Measurements from ENCODE around the gene UNC5A. TPM values are rescaled to one million over a fixed set of nuclear protein-coding genes. Genes with fewer than 3 reads are reported as not detected.

UNC5A gene
- total RNA-seq, 4 donors from 2014 or later: 0.48 TPM; not detected in 3

GRCh38 chr5:176854164-176854563, 43.8 kb downstream of the UNC5A start:
- intact Hi-C loops (cut with DNase I; ENCODE audit: low total_unique reads): no loop called here
- Histone ChIP-seq H3K36me3 (no peaks in the 10 kb centered on the region), H3K27ac (no peak overlapping the region), H3K4me1 (no peaks in the 10 kb centered on the region), H3K27me3 (peaks cover 0 to 3% of the 10 kb centered on the region in 2 donors), H3K4me3 (no peak overlapping the region), H3K9me3 (no peaks in the 10 kb centered on the region)
- DNase-seq: no peak
- TF ChIP-seq CTCF (IDR thresholded peaks at IDR 0.05): no peak

- no peak for TF ChIP-seq CTCF (IDR thresholded peaks at IDR 0.05)
- TF ChIP-seq POLR2A (IDR thresholded peaks at IDR 0.05): no peak
- Histone ChIP-seq H3K27me3 (peaks cover 0 to 3% of the 10 kb centered on the region in 2 donors), H3K9me3 (no peaks in the 10 kb centered on the region), H3K4me1 (no peaks in the 10 kb centered on the region), H3K4me3 (no peak overlapping the region), H3K27ac (no peak overlapping the region), H3K36me3 (no peaks in the 10 kb centered on the region)
- intact Hi-C loops (cut with DNase I; ENCODE audit: low total_unique reads): no loop called here
- DNase-seq: no peak
Observed at GRCh38 chr5:176855598-176855997, 45.2 kb downstream of the UNC5A start.

GRCh38 chr5:176856746-176857145, 46.4 kb downstream of the UNC5A start:
- no peaks in the 10 kb centered on the region for H3K36me3 ChIP-seq
- TF ChIP-seq CTCF (IDR thresholded peaks at IDR 0.05) (no peak), POLR2A (IDR thresholded peaks at IDR 0.05) (no peak)
- H3K9me3 ChIP-seq: no peaks in the 10 kb centered on the region
- H3K4me3 ChIP-seq: no peak overlapping the region
- H3K4me1 ChIP-seq: no peaks in the 10 kb centered on the region
- intact Hi-C loops (cut with DNase I; ENCODE audit: low total_unique reads): no loop called here
- H3K27ac ChIP-seq: no peak overlapping the region
- DNase-seq: no peak
- peaks cover 0 to under 1% of the 10 kb centered on the region in 2 donors for H3K27me3 ChIP-seq

- intact Hi-C loops (cut with DNase I; ENCODE audit: low total_unique reads): no loop called here
Observed at GRCh38 chr5:176857216-176857893, 47.0 kb downstream of the UNC5A start.

GRCh38 chr5:176857894-176858273, 47.5 kb downstream of the UNC5A start:
- intact Hi-C loops (cut with DNase I; ENCODE audit: low total_unique reads): no loop called here
- H3K27me3 ChIP-seq: no peaks in the 10 kb centered on the region

More at GRCh38 chr5:176857216-176857893, 47.0 kb downstream of the UNC5A start:
- H3K4me3 ChIP-seq: no peak overlapping the region
- no peak overlapping the region for H3K27ac ChIP-seq
- H3K27me3 ChIP-seq: no peaks in the 10 kb centered on the region
- H3K4me1 ChIP-seq: no peaks in the 10 kb centered on the region
- H3K9me3 ChIP-seq: no peaks in the 10 kb centered on the region
- TF ChIP-seq POLR2A (IDR thresholded peaks at IDR 0.05) (no peak), CTCF (IDR thresholded peaks at IDR 0.05) (no peak)
- DNase-seq: no peak
- no peaks in the 10 kb centered on the region for H3K36me3 ChIP-seq

More at GRCh38 chr5:176857894-176858273, 47.5 kb downstream of the UNC5A start:
- Histone ChIP-seq H3K4me3 (no peak overlapping the region), H3K4me1 (no peaks in the 10 kb centered on the region), H3K9me3 (no peaks in the 10 kb centered on the region), H3K27ac (no peak overlapping the region), H3K36me3 (no peaks in the 10 kb centered on the region)
- no peak for DNase-seq
- no peak for TF ChIP-seq CTCF (IDR thresholded peaks at IDR 0.05)
- no peak for TF ChIP-seq POLR2A (IDR thresholded peaks at IDR 0.05)

Measured in uterus (tissue), 4 donors.